Progenitor cell of endocrine pancreas (in vitro differentiated cells): Measurements from ENCODE around the gene NPPA. TPM values are rescaled to one million over a fixed set of nuclear protein-coding genes. Genes with fewer than 3 reads are reported as not detected.

Source experiments
- DNase-seq: peaks from one replicate; pipeline ENCODE4 v3.0.0; 2021; ENCODE audit warnings: low spot score; ENCODE audit not compliant: unreplicated experiment
- H3K27ac Mint-ChIP-seq: 2 replicates; pipeline ENCODE4 v1.8.0; 2021; ENCODE audit warnings: mild to moderate bottlenecking, moderate library complexity, mixed read lengths
- H3K27me3 Mint-ChIP-seq: 2 replicates; pipeline ENCODE4 v1.8.0; 2021; ENCODE audit warnings: mixed read lengths
- H3K36me3 Mint-ChIP-seq: 2 replicates; pipeline ENCODE4 v1.8.0; 2022; ENCODE audit warnings: mixed read lengths; ENCODE audit not compliant: insufficient read depth
- H3K4me1 Mint-ChIP-seq: 2 replicates; pipeline ENCODE4 v1.8.0; 2021; ENCODE audit warnings: low read depth, mixed read lengths
- H3K4me3 Mint-ChIP-seq: 2 replicates; pipeline ENCODE4 v1.8.0; 2021; ENCODE audit warnings: low read depth, mild to moderate bottlenecking, moderate library complexity, mixed read lengths
- H3K9me3 Mint-ChIP-seq: 2 replicates; pipeline ENCODE4 v1.8.0; 2021; ENCODE audit warnings: low read depth, mixed read lengths
- CTCF ChIP-seq: fragments of 200-600 bp; sonication (generic); IDR thresholded peaks from one replicate; pipeline ENCODE4 v1.5.0; 2021; ENCODE audit warnings: antibody characterized with exemption, mild to moderate bottlenecking; ENCODE audit not compliant: unreplicated experiment
- total RNA-seq: library from RNA; stranded (reverse); gene quantifications from 2 replicates; pipeline ENCODE4 v1.2.1, GENCODE V29; 2021

NPPA gene
- total RNA-seq, 1 donor from 2014 or later = not detected

- DNase-seq = no peak
- Mint-ChIP-seq H3K27me3 (no peaks in the 10 kb centered on the region), H3K36me3 (peaks cover 8% of the 10 kb centered on the region), H3K27ac (no peak overlapping the region), H3K4me3 (no peak overlapping the region), H3K4me1 (peaks cover 14% of the 10 kb centered on the region), H3K9me3 (no peaks in the 10 kb centered on the region)
- no peak for TF ChIP-seq CTCF
Observed at GRCh38 chr1:11799099-11799498, 48.5 kb downstream of the NPPA start.

DNA sequence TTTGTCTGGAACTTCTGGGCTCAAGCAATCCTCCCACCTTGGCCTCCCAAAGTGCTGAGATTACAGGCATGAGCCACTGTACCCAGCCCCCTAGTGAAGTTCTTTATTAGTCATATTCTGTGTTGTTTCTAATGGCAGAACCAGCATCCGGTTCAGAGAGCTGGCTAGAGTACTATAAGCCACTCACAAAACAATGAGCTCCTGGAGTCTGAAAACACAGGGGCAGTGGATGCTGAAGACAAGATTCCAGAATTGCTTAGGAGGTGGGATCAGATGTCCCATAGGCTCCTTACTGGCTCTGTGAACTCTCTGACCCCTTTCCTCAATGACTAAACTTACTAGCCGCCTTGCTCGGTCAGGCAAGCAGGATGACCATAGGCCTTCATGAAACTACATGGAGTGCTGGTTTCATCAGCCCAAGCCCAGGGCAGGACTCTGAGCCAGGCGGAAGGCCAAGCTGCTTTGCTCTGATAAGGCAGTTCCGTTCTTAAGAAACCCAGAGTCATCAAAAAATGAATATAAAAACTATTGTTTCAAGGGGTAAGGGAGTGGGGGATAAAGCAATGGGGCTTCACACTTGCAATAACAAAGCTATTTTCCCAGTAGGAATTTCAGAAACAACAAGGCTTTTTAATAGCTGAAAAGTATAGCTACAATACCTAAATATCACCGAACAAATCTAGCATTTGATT lies 49.9 kb downstream of the NPPA start:
- Mint-ChIP-seq H3K27me3 (no peaks in the 10 kb centered on the region), H3K4me3 (no peak overlapping the region), H3K27ac (no peak overlapping the region), H3K36me3 (peaks cover 8% of the 10 kb centered on the region), H3K9me3 (no peaks in the 10 kb centered on the region), H3K4me1 (peaks cover 3% of the 10 kb centered on the region)
- no peak for TF ChIP-seq CTCF
- no peak for DNase-seq

DNA sequence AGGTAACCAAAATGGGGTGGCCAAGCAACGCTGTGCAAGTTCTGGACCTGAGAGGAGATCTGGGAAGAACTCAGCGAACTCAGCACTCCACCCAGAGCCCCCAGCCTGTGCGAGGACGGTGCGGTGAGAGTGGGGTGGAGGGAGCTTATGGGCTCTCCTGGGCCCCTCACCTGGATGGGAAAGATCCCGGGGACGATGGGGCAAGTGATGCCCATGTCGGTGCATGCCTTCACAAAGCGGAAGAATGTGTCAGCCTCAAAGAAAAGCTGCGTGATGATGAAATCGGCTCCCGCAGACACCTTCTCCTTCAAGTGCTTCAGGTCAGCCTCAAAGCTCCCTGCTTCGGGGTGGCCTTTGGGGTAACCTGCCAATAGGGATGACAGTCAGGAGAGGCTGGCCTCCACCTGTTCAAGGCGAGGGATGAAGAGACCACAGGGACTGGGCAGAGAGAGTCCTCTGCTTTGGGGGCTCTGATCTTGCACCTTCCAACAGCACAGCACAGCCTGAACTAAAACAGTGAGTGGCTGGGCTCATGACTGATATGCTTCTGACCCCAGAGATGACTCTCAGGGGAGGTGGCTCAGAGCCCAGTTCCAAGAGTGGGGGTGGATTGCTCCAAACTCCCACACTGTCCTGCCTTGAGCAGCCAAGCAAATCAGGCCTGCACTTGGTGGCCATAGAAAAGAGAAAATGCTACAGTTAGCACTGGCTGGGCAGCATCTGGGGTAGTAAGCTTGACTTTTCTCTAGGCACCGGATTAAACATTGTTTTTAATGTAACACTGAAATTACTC lies 51.4 kb downstream of the NPPA start:
- DNase-seq = no peak
- no peaks in the 10 kb centered on the region for H3K9me3 Mint-ChIP-seq
- no peak overlapping the region for H3K4me3 Mint-ChIP-seq
- H3K27ac Mint-ChIP-seq = no peak overlapping the region
- no peak for TF ChIP-seq CTCF
- no peaks in the 10 kb centered on the region for H3K27me3 Mint-ChIP-seq
- peaks cover 14% of the 10 kb centered on the region for H3K36me3 Mint-ChIP-seq
- H3K4me1 Mint-ChIP-seq = no peaks in the 10 kb centered on the region

Other genes with a start within 250 kb of the NPPA start
- 5.6 and 6.3 TPM in 2 replicates for gene FBXO2, start 193.4 kb downstream of the NPPA start, total RNA-seq
- gene FBXO44, start 192.9 kb downstream of the NPPA start, total RNA-seq = 19.1 and 21.5 TPM in 2 replicates
- 2.4 and 3.8 TPM in 2 replicates for gene FBXO6, start 183.6 kb downstream of the NPPA start, total RNA-seq
- 105 and 113 TPM in 2 replicates for gene MAD2L2, start 166.6 kb downstream of the NPPA start, total RNA-seq
- gene DRAXIN, start 156.1 kb downstream of the NPPA start, total RNA-seq = 2.8 and 3.2 TPM in 2 replicates
- gene AGTRAP, start 111.6 kb downstream of the NPPA start, total RNA-seq = 34.2 and 35.4 TPM in 2 replicates
- 0.67 TPM in 1 of 2 replicates, not detected in the other for gene C1orf167, start 85.6 kb downstream of the NPPA start, total RNA-seq
- 28.6 and 29.2 TPM in 2 replicates for gene MTHFR, start 41.8 kb downstream of the NPPA start, total RNA-seq
- gene CLCN6, start 41.6 kb downstream of the NPPA start, total RNA-seq = 44.1 and 44.3 TPM in 2 replicates
- gene NPPB, start 11.2 kb upstream of the NPPA start, total RNA-seq = 5.3 and 9.1 TPM in 2 replicates
- gene KIAA2013, start 78.6 kb upstream of the NPPA start, total RNA-seq = 36.6 and 37.5 TPM in 2 replicates
- gene PLOD1, start 86.9 kb upstream of the NPPA start, total RNA-seq = 76.1 and 80.7 TPM in 2 replicates
- gene MFN2, start 132.7 kb upstream of the NPPA start, total RNA-seq = 50.6 and 55.8 TPM in 2 replicates
- 46.5 and 47.1 TPM in 2 replicates for gene MIIP, start 171.7 kb upstream of the NPPA start, total RNA-seq
- gene TNFRSF8, start 215.5 kb upstream of the NPPA start, total RNA-seq = not detected in 2 replicates